A549 (cell line): ENCODE results near the gene YDJC. TPM values are rescaled to one million over a fixed set of nuclear protein-coding genes. Genes with fewer than 3 reads are reported as not detected.

Experiments used
- polyA plus RNA-seq, 4 experiments: library from polyadenylated mRNA; depleted of rRNA in 3 of 4; stranded (reverse); fragments of >200 nt; fragmentation: RNase III in 1 of 4; extraction: RNeasy Plus Mini Kit Qiagen cat#74134 plus additional on column Dnase treatment in 1 of 4; gene quantifications; 2 replicates in 3 of 4; 3 replicates in 1 of 4; pipeline ENCODE4 v1.2.3, GENCODE V29; 2011 to 2017
- small RNA-seq, 6 experiments: library from RNA; depleted of rRNA; stranded (forward); fragments of <200 nt; gene quantifications; one replicate each; pipeline ENCODE3, GENCODE V24; 2012

YDJC gene
- polyA plus RNA-seq, 2 of the 4 experiments (the other 2 are of a cell fraction) = 24.8 to 28.3 TPM

Small RNA genes lying within 50 kb of the gene (small RNA-seq; reads per million reads assigned to genes)
- 0.33 to 32.7 (median 10.9) reads per million in 6 experiments for gene MIR301B

Other genes starting within 250 kb of the YDJC start
- gene RIMBP3B, start 246.3 kb downstream of the YDJC start, polyA plus RNA-seq (2011; rRNA removed) = 0.08 and 0.11 TPM in 2 replicates
- 0.14 to 0.24 TPM (median 0.16 TPM) in 3 replicates for gene RIMBP3B, start 246.3 kb downstream of the YDJC start, polyA plus RNA-seq (2017; fragmentation: RNase III; extraction: RNeasy Plus Mini Kit Qiagen cat#74134 plus additional on column Dnase treatment)
- gene HIC2, start 212.7 kb downstream of the YDJC start, polyA plus RNA-seq (2011; rRNA removed) = 1.0 and 1.1 TPM in 2 replicates
- gene HIC2, start 212.7 kb downstream of the YDJC start, polyA plus RNA-seq (2017; fragmentation: RNase III; extraction: RNeasy Plus Mini Kit Qiagen cat#74134 plus additional on column Dnase treatment) = 2.7 to 2.9 TPM (median 2.8 TPM) in 3 replicates
- 0.57 and 0.71 TPM in 2 replicates for gene TMEM191C, start 162.6 kb downstream of the YDJC start, polyA plus RNA-seq (2011; rRNA removed)
- gene TMEM191C, start 162.6 kb downstream of the YDJC start, polyA plus RNA-seq (2017; fragmentation: RNase III; extraction: RNeasy Plus Mini Kit Qiagen cat#74134 plus additional on column Dnase treatment) = 0.44 to 1.2 TPM (median 0.58 TPM) in 3 replicates
- gene RIMBP3C, start 78.6 kb downstream of the YDJC start, polyA plus RNA-seq (2011; rRNA removed) = 0.05 and 0.08 TPM in 2 replicates
- gene RIMBP3C, start 78.6 kb downstream of the YDJC start, polyA plus RNA-seq (2017; fragmentation: RNase III; extraction: RNeasy Plus Mini Kit Qiagen cat#74134 plus additional on column Dnase treatment) = 0.17 to 0.27 TPM (median 0.24 TPM) in 3 replicates
- 45.3 and 54.9 TPM in 2 replicates for gene UBE2L3, start 62.3 kb downstream of the YDJC start, polyA plus RNA-seq (2011; rRNA removed)
- 53.1 to 56.6 TPM (median 55.6 TPM) in 3 replicates for gene UBE2L3, start 62.3 kb downstream of the YDJC start, polyA plus RNA-seq (2017; fragmentation: RNase III; extraction: RNeasy Plus Mini Kit Qiagen cat#74134 plus additional on column Dnase treatment)
- gene CCDC116, start 2.7 kb upstream of the YDJC start, polyA plus RNA-seq (2011; rRNA removed) = 0.05 TPM in 1 of 2 replicates, not detected in the other
- 0.04 to 0.06 TPM in 2 of 3 replicates, not detected in the other for gene CCDC116, start 2.7 kb upstream of the YDJC start, polyA plus RNA-seq (2017; fragmentation: RNase III; extraction: RNeasy Plus Mini Kit Qiagen cat#74134 plus additional on column Dnase treatment)
- 13.7 and 17.5 TPM in 2 replicates for gene SDF2L1, start 12.3 kb upstream of the YDJC start, polyA plus RNA-seq (2011; rRNA removed)
- gene SDF2L1, start 12.3 kb upstream of the YDJC start, polyA plus RNA-seq (2017; fragmentation: RNase III; extraction: RNeasy Plus Mini Kit Qiagen cat#74134 plus additional on column Dnase treatment) = 38.8 to 41.9 TPM (median 41.0 TPM) in 3 replicates
- gene PPIL2, start 36.0 kb upstream of the YDJC start, polyA plus RNA-seq (2011; rRNA removed) = 38.7 and 39.0 TPM in 2 replicates
- 30.8 to 34.0 TPM (median 31.4 TPM) in 3 replicates for gene PPIL2, start 36.0 kb upstream of the YDJC start, polyA plus RNA-seq (2017; fragmentation: RNase III; extraction: RNeasy Plus Mini Kit Qiagen cat#74134 plus additional on column Dnase treatment)
- gene YPEL1, start 105.8 kb upstream of the YDJC start, polyA plus RNA-seq (2011; rRNA removed) = 0.59 and 0.65 TPM in 2 replicates
- gene YPEL1, start 105.8 kb upstream of the YDJC start, polyA plus RNA-seq (2017; fragmentation: RNase III; extraction: RNeasy Plus Mini Kit Qiagen cat#74134 plus additional on column Dnase treatment) = 0.07 to 0.36 TPM (median 0.22 TPM) in 3 replicates
- gene MAPK1, start 237.6 kb upstream of the YDJC start, polyA plus RNA-seq (2011; rRNA removed) = 85.5 and 90.8 TPM in 2 replicates
- 28.3 to 30.8 TPM (median 28.8 TPM) in 3 replicates for gene MAPK1, start 237.6 kb upstream of the YDJC start, polyA plus RNA-seq (2017; fragmentation: RNase III; extraction: RNeasy Plus Mini Kit Qiagen cat#74134 plus additional on column Dnase treatment)